Spleen (tissue), 7 donors: ENCODE results near the gene AMMECR1L.
"Not testable (repeated sequence)": the region's sequence is repeated elsewhere in the genome, so short reads cannot be mapped to it uniquely, and the experiment has no call there.

Source experiments
- CTCF ChIP-seq, 11 experiments: fragments of 200-600 bp in 7 of 11; fragments of 450-650 bp in 4 of 11; sonication (generic) in 4 of 11; IDR thresholded peaks in 8 of 11; conservative IDR thresholded peaks in 3 of 11; 1 replicate in 7 of 11; 2 replicates in 4 of 11; pipeline versions ENCODE4 v1.4.0 to v1.8.0; 2016 to 2021; ENCODE audit warnings: antibody characterized with exemption in 11 of 11, inconsistent platforms in 4 of 11, mild to moderate bottlenecking in 1 of 11
- POLR2A ChIP-seq, 3 donors: fragments of 450-650 bp; IDR thresholded peaks; one replicate each; pipeline ENCODE4 v1.5.1; 2017; ENCODE audit warnings: antibody characterized with exemption in 3 of 3, mild to moderate bottlenecking in 1 of 3
- donor health status: DM: no; HTN: no; CAD: no; lungs with moderate emphysema.
- donor health status: DM: no; HTN: no; CAD: no.
- donor health status: DM: no; HTN: no; CAD: no.

GRCh38 chr2:127812441-127812840 lies 73.3 kb downstream of the AMMECR1L start:
- TF ChIP-seq CTCF (IDR thresholded peaks at IDR 0.05 in 8 of 11, conservative IDR thresholded peaks at IDR 0.05 in 3 of 11); POLR2A (IDR thresholded peaks at IDR 0.05): not testable (repeated sequence)
